Liver (tissue), 3 donors: ENCODE data around the gene CYP4F11.

ENCODE experiments used
- FOXA1 ChIP-seq: IDR thresholded peaks from 2 replicates; pipeline ENCODE4 v1.6.1; 2016; ENCODE audit warnings: antibody characterized with exemption
- GABPA ChIP-seq, 2 donors: IDR thresholded peaks in 1 of 2; conservative IDR thresholded peaks in 1 of 2; 2 replicates each; pipeline ENCODE4 v1.6.1; 2016; ENCODE audit warnings: antibody characterized with exemption in 2 of 2, mild to moderate bottlenecking in 1 of 2, moderate library complexity in 1 of 2
- JUND ChIP-seq, 2 donors: IDR thresholded peaks; 2 replicates each; pipeline ENCODE4 v1.6.1; 2016; ENCODE audit warnings: antibody characterized with exemption in 2 of 2
- SP1 ChIP-seq: IDR thresholded peaks from 2 replicates; pipeline ENCODE4 v1.6.1; 2018; ENCODE audit warnings: antibody characterized with exemption, mild to moderate bottlenecking
- YY1 ChIP-seq: IDR thresholded peaks from 2 replicates; pipeline ENCODE4 v1.6.1; 2016; ENCODE audit warnings: antibody characterized with exemption, mild to moderate bottlenecking
- TF ChIP-seq, protein P1 (sequence below): fragments of 150-350 bp; IDR thresholded peaks from 2 replicates; pipeline ENCODE4 v1.5.1; 2017; ENCODE audit warnings: improper control_type of control experiment, low read depth, low read length; ENCODE audit not compliant: missing input control
- donor health status: healthy.
- donor health status: healthy.

DNA sequence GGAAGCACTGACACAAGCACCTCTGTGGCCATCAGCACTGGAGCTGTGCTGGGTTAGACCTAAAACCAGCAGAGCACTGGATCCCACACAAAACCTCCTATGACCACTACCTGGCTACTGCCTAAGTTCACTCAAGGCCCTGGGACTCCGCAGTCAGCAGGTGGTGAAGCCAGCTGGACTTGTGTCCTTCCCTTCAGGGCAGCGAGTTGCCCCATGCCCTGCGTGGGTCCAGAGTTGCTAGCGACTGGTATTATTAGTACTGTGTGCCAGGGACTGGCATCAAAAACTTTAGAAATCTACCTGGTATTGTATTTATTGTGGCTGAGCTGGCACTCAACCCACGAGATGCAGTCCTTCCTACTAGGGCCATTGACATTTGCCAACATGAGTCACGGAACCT is 20.5 kb upstream of the CYP4F11 start:
- TF ChIP-seq GABPA (IDR thresholded peaks at IDR 0.05 in 1 of 2, conservative IDR thresholded peaks at IDR 0.05 in 1 of 2) (no peak), YY1 (peak; percentile 14), SP1 (peak; percentile 37), JUND (IDR thresholded peaks at IDR 0.05) (peak in 1 of 2 donors; percentile 18), FOXA1 (no peak)
- TF ChIP-seq, protein P1, sequence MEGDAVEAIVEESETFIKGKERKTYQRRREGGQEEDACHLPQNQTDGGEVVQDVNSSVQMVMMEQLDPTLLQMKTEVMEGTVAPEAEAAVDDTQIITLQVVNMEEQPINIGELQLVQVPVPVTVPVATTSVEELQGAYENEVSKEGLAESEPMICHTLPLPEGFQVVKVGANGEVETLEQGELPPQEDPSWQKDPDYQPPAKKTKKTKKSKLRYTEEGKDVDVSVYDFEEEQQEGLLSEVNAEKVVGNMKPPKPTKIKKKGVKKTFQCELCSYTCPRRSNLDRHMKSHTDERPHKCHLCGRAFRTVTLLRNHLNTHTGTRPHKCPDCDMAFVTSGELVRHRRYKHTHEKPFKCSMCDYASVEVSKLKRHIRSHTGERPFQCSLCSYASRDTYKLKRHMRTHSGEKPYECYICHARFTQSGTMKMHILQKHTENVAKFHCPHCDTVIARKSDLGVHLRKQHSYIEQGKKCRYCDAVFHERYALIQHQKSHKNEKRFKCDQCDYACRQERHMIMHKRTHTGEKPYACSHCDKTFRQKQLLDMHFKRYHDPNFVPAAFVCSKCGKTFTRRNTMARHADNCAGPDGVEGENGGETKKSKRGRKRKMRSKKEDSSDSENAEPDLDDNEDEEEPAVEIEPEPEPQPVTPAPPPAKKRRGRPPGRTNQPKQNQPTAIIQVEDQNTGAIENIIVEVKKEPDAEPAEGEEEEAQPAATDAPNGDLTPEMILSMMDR: no peak
